Breast epithelium (tissue), 3 donors: ENCODE results near the gene DNASE1L3.

Experiments
- CTCF ChIP-seq, 3 donors: fragments of 450-650 bp; IDR thresholded peaks; one replicate each; pipeline ENCODE4 v1.5.1; 2016 to 2017; ENCODE audit warnings: antibody characterized with exemption in 3 of 3, mild to moderate bottlenecking in 3 of 3, moderate library complexity in 3 of 3
- POLR2A ChIP-seq: fragments of 450-650 bp; IDR thresholded peaks from one replicate; pipeline ENCODE4 v1.6.1; 2016; ENCODE audit warnings: antibody characterized with exemption, mild to moderate bottlenecking, moderate library complexity
- POLR2AphosphoS5 ChIP-seq, 3 donors: sonication (generic); formaldehyde crosslinking; IDR thresholded peaks; one replicate each; pipeline ENCODE4 v1.6.1; 2017; ENCODE audit warnings: antibody characterized with exemption in 3 of 3

GRCh38 chr3:58176185-58176530, 34.6 kb downstream of the DNASE1L3 start:
- TF ChIP-seq CTCF (IDR thresholded peaks at IDR 0.05) (no peak), POLR2AphosphoS5 (IDR thresholded peaks at IDR 0.05) (no peak), POLR2A (no peak)
